ENCODE data around the gene PPM1H.

The PPM1H gene

GRCh38 chr12:62603061-62603810, 331.7 kb downstream of the PPM1H start:
- DNase-seq (ENCODE audit: low read depth) = peak; percentile 68

DNA sequence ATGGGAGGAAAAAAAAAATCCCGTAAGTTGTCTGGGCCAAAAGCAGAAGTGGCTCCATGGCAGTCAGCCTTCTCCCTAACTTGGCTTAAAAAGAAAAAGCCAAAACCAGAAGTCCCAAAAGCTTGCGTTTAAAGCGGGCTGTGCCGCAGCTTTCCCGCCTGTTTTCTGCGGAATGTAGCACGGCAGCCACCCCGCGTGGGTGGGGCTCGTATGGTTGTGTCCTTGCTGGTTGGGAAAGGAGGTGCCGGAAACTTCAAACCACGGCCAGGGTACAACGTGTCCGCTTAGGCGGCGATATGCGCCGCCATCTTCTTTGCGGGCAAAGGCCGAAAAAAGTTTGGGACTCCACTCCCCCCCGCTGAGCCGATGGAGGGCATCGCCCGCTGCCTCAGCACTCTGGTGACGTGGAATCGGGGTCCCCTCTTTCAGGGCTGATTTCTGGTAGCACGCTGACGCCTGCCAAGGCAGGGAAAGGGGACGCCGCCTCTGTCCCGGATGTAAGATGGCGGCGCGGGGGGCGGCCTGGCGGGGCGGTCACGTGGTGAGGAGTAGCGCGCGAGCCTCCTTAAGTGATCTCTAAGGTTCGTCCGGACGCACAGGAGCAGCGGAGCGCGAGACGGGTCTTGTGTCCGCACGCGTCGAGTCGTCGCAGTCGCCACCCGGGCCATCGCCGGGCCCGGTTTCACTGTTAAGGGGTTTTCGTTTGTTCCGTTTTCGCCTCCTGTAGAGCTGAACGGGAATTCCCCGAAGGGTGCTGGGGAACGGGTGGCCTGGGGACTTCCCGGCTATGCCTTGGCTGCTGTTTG, 332.5 kb downstream of the PPM1H start:
- peak; percentile 89 for DNase-seq (ENCODE audit: low read depth)

GRCh38 chr12:62601765-62602164, 333.2 kb downstream of the PPM1H start:
- no peak for DNase-seq (ENCODE audit: low read depth)

- no peak for DNase-seq (ENCODE audit: low read depth)
These were observed 335.0 kb downstream of the PPM1H start for GRCh38 chr12:62599854-62600437.

DNA sequence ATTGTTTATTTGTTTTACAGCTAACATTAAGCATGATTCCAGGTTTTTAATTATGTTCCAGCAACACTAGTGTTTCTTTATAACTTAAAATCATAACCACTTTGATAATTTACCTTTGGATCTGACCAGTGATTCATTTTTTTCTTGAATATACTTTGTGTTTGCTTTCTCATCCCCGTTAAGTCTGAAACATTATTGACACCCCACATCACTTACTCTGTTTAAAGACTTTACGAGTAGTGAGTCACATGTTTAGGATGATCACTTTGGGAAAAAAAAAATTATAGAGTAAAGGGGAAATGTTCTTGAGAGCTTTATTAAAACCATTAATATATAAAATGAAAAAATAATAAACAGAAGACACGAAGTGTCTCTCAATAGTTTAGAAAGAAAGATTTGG, 336.1 kb downstream of the PPM1H start:
- DNase-seq (ENCODE audit: low read depth) = no peak

DNA sequence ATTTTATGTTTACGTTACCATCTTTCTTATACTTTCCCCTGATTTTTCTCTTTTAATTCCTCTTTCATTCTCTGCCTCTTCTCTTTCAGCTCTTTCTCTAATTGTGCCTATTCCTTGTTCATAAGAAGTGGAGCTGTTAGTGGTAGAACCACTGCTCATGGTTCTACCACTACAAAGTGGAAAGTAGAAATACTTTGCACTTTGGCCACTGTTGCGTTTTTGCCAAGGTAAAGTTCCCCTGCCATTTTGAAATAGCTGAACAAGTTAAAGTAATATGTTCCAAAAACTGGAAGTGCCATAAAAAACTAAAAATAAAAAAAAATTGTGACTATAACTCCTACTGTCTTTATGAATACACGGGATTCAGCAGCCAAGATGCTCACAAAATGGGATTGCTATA, 337.7 kb downstream of the PPM1H start:
- no peak for DNase-seq (ENCODE audit: low read depth)
